ENCODE measurements around the gene SVEP1.
"Not testable (repeated sequence)": the region's sequence is repeated elsewhere in the genome, so short reads cannot be mapped to it uniquely, and the experiment has no call there.

Gene SVEP1

GRCh38 chr9:110578575-110579033 is 937 bp downstream of the SVEP1 start:
- no peak for DNase-seq (ENCODE audit: low spot score)

DNA sequence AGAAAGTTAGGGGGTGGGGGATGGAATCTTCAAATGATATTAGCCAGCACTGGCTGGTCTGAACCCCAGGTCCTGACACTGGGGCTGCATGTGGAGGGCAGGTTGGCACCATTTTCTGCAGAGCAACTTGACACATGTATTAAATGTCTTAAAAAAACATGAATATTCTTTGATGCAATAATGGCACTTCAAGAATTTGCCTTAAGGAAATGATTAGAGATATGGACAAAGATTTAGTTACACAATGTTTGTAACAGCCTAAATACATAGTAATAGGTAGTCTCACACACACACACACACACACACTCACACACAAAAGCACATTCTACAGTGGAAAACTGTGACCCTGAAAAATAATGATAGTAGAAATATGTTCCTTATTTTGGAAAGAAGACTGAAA is 3.6 kb downstream of the SVEP1 start:
- DNase-seq (ENCODE audit: low spot score) = no peak

GRCh38 chr9:110575169-110575568 is 4.4 kb downstream of the SVEP1 start:
- no peak for DNase-seq (ENCODE audit: low spot score)

- DNase-seq (ENCODE audit: low spot score) = no peak
These were observed 6.2 kb downstream of the SVEP1 start for GRCh38 chr9:110573305-110573704.

- DNase-seq (ENCODE audit: low spot score) = no peak
These were observed 7.6 kb downstream of the SVEP1 start for GRCh38 chr9:110571801-110572483.

GRCh38 chr9:110566156-110566555 is 13.4 kb downstream of the SVEP1 start:
- DNase-seq (ENCODE audit: low spot score) = no peak

DNA sequence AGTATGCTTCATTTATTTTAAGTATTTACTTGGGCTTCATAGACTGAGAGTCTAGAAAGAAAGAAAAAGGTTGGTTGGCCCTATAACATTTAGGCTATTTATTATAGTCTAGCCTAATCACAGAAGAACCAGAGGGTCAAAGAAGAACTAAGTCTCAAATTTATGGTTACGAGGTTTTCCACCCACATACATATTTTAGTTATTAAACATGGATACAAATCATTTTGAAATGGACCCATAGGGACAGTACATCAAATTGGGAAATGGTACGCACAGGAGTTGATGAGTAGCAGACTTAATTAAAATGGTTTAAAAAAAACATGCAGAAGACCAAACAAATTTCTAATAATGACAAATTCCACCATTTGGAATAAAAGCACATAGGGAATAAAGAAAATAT is 17.7 kb downstream of the SVEP1 start:
- no peak for DNase-seq (ENCODE audit: low spot score)

DNA sequence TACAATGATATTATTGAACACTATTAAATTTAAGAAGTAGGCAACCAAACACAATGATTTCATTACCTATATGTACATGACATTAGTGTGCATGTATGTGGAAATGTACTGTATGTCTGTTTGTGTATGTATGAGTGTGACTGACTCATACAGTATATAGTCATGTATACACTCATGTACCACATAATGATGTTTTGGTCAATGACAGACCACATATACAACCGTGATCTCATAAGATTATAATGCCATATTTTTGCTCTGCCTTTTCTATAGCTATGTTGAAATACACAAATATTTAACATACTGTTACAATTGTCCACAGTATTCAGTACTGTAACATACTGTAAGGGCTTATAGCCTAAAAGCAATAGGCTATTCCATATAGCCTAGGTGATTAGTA is 19.7 kb downstream of the SVEP1 start:
- DNase-seq (ENCODE audit: low spot score) = no peak

DNA sequence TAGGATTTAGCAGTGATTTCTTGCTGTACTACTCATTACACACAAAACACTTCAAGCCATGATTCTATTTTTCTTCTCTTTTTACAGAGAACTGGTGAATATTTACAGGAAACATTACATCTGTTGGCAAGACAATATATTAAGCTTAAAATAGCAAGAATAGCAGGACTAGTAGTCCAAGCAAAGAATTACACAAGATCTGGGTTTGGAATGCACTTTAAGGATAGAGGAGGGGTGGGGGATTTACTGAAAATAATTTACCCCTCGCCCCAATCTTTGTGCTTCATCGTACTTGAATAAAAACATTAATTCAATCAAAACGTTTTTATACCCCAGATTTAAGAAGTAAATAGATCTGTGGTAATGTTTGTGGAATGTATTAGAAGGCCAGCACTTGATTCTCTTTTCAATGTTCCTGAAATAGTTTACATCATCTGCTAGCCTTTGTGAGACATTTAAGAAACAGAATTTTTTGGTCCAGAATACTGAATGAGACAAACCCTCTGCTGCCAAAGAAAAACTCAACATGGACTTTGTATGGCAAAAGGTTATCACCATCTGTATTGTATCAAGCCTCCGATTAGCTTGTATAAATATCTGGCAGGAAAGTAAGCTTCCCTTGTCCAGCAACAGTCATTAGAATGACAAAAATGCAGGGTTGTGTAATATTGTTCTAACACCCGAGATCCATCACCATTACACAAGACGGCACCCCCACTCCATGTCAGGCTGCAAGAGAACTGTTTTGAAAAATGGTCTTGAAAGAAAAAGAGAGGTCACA is 23.8 kb downstream of the SVEP1 start:
- no peak for DNase-seq (ENCODE audit: low spot score)

- DNase-seq (ENCODE audit: low spot score) = no peak
These were observed 33.1 kb downstream of the SVEP1 start for GRCh38 chr9:110546411-110546871.

GRCh38 chr9:110545705-110546104 is 33.8 kb downstream of the SVEP1 start:
- DNase-seq (ENCODE audit: low spot score) = no peak

GRCh38 chr9:110543631-110544051 is 35.9 kb downstream of the SVEP1 start:
- DNase-seq (ENCODE audit: low spot score) = no peak

- no peak for DNase-seq (ENCODE audit: low spot score)
These were observed 37.6 kb downstream of the SVEP1 start for GRCh38 chr9:110541950-110542349.

DNA sequence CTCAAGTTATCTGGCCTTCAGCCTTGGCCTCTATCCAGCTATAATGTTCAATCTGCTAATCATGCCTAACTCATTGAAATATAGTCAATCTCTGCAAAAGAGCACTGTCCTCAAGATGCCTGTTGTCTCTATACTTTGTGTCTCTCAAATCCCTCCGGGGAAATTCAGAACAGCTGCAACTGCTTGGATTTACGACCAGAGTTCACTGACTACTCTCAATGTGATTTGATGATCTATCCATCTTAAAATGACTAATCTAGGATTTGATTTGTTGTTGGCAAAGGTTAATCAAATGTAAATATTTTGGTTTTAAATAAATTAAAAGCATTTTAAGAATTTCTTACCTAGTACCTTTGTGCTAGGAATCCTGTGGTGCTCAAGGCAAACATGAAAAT is 40.9 kb downstream of the SVEP1 start:
- DNase-seq (ENCODE audit: low spot score) = no peak

GRCh38 chr9:110537841-110538646 is 41.5 kb downstream of the SVEP1 start:
- no peak for DNase-seq (ENCODE audit: low spot score)

DNA sequence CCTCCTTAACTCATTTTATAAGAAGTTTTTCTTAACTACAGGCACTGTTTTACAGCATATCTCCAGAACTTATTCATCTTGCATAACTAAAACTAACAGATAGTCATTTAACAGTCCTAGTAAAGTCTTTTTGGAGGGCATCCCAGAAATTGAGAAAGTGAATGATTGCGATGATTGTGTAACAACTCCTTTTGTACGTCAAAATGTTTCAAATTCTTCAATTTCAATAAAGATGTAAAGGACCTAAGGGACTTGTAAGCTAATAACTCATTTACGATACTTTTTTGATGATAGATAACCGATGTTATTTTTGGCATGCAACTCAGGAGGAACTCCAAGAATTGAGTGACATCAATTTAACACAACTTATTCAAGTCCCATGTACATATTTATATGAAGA is 42.7 kb downstream of the SVEP1 start:
- DNase-seq (ENCODE audit: low spot score) = no peak

GRCh38 chr9:110534162-110534561 is 45.4 kb downstream of the SVEP1 start:
- not testable (repeated sequence) for DNase-seq (ENCODE audit: low spot score)

DNA sequence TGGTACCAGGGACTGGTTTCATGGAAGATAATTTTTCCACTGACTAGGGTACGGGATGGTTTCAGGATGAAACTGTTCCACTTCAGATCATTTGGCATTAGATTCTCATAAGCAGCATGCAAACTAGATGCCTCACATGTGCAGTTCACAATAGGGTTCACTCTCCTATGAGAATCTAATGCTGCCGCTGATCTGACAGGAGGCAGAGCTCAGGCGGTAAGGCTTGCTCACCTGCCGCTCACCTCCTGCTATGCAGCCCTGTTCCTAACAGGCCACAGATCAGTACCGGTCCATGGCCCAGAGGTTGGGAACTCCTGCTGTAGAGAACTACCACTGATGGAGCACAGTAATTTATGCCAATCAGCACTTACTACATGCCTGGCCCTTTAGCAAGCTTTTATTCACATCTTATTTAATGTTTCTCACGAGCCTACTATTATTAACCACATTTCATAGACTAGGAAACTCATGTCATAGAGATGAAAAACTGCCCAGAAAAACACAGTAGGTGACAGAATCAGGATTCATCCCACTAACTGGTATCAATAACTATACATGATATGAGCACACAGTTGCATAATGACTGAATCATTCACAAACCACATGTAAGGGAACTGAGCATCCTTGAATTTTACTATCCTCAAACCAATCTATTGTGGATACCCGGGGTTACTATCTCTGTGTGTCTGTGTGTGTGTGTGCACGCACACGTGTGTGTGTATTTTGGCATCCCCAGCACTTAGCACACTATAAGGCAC is 46.5 kb downstream of the SVEP1 start:
- no peak for DNase-seq (ENCODE audit: low spot score)

GRCh38 chr9:110531776-110532175 is 47.8 kb downstream of the SVEP1 start:
- DNase-seq (ENCODE audit: low spot score) = no peak

DNA sequence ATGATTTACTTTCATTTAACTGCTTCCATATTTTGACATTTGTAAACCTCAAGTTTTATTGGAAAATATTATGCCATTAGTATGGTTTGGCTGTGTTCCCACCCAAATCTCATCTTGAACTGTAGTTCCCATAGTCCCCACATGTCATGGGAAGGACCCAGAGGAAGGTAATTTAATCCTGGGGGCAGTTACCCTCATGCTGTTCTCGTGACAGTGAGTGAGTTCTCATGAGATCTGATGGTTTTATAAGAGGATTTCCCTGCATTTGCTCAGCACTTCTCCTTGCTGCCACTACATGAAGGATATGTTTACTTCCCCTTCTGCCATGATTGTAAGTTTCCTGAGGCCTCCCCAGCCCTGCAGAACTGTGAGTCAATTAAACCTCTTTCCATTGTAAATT is 48.3 kb downstream of the SVEP1 start:
- not testable (repeated sequence) for DNase-seq (ENCODE audit: low spot score)

DNA sequence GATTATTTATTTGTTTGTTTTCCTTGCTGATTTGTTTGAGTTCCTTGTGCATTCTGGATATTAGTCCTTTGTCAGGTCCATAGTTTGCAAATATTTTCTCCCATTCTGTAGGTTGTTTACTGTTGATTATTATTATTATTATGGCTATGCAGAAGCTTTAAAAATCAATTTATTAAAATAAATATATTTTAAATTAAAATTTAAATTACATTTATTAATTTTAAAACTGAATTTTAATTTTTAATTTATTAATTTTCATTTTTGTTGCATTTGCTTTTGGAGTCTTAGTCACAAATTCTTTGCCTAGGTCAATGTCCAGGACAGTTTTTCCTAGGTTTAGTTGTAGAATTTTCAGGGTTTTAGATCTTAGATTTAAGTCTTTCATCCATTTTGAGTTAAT is 50.9 kb downstream of the SVEP1 start:
- DNase-seq (ENCODE audit: low spot score) = no peak

DNA sequence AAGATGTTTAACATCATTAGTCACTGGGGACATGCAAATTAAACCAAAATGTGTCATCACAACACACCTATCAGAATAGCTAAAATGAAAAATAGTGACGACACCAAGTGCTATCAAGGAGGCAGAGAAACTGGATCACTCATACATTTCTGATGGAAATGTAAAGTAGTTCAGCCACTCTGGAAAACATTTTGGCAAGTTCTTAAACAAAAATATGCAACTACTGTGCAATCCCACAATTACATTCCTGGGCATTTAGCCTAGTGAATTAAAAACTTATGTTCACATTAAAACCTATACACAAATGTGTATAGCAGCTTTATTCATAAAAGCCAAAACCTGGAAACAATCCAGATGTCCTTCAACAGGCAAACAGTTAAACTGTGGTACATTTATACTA is 53.1 kb downstream of the SVEP1 start:
- DNase-seq (ENCODE audit: low spot score) = no peak

Data from CD4-positive, alpha-beta T cell treated with Interleukin-15 for 4 hours (primary cell).